Subcutaneous adipose tissue (tissue), 4 donors: ENCODE data around the gene RTN4. TPM values are rescaled to one million over a fixed set of nuclear protein-coding genes. Genes with fewer than 3 reads are reported as not detected.

Source experiments
- CTCF ChIP-seq: fragments of 450-650 bp; IDR thresholded peaks from one replicate; pipeline ENCODE4 v1.5.1; 2016; ENCODE audit warnings: low read depth, mild to moderate bottlenecking, control low read depth, antibody characterized with exemption, moderate library complexity
- total RNA-seq, 4 donors: library from RNA; depleted of rRNA; stranded (reverse); fragments of >200 nt; gene quantifications; one replicate each; pipeline ENCODE4 v1.1.0, GENCODE V29; 2016

The RTN4 gene
- total RNA-seq, 4 donors from 2014 or later: 347 to 464 (median 405) TPM

- TF ChIP-seq CTCF: no peak
These were observed 19.5 kb downstream of the RTN4 start for GRCh38 chr2:55030766-55031165.

- no peak for TF ChIP-seq CTCF
These were observed 21.2 kb downstream of the RTN4 start for GRCh38 chr2:55029098-55029497.

- TF ChIP-seq CTCF: no peak
These were observed 23.0 kb downstream of the RTN4 start for GRCh38 chr2:55027226-55027625.

- TF ChIP-seq CTCF: no peak
These were observed 24.0 kb downstream of the RTN4 start for GRCh38 chr2:55026202-55026601.

- TF ChIP-seq CTCF: no peak
These were observed 24.6 kb downstream of the RTN4 start for GRCh38 chr2:55025627-55026026.

GRCh38 chr2:55025082-55025481 is 25.2 kb downstream of the RTN4 start:
- TF ChIP-seq CTCF: no peak

- TF ChIP-seq CTCF: no peak
These were observed 27.8 kb downstream of the RTN4 start for GRCh38 chr2:55022476-55022875.
